ENCODE measurements around the gene NCAPG.

NCAPG gene

GRCh38 chr4:17876943-17877342 is 66.2 kb downstream of the NCAPG start:
- Histone ChIP-seq H3K4me1 (ENCODE audit: control insufficient read depth, low read length) (no peaks in the 10 kb centered on the region), H3K27ac (ENCODE audit: low read depth, low read length) (no peak overlapping the region), H3K4me3 (ENCODE audit: low read length) (no peak overlapping the region), H3K4me2 (ENCODE audit: low read length) (no peak overlapping the region), H3F3A (ENCODE audit: control insufficient read depth, insufficient read depth) (no peaks in the 10 kb centered on the region), H3K79me2 (ENCODE audit: control insufficient read depth, low read length) (no peaks in the 10 kb centered on the region), H3K9me2 (replicated peaks; ENCODE audit: control insufficient read depth, low read length) (no peaks in the 10 kb centered on the region), H3K9me3 (ENCODE audit: control insufficient read depth, insufficient read depth, low read length) (no peaks in the 10 kb centered on the region), H3K36me3 (ENCODE audit: control insufficient read depth, low read length) (no peaks in the 10 kb centered on the region), H4K20me1 (ENCODE audit: control insufficient read depth, insufficient read depth, low read depth, low read length) (no peaks in the 10 kb centered on the region), H3K27me3 (ENCODE audit: control insufficient read depth, low read length) (no peaks in the 10 kb centered on the region)
- TF ChIP-seq EZH2phosphoT487 (IDR thresholded peaks at IDR 0.05; ENCODE audit: borderline replicate concordance, low read length) (no peak), CTCF (IDR thresholded peaks at IDR 0.05; ENCODE audit: low read depth, low read length, poor library complexity, severe bottlenecking) (no peak)

- no peaks in the 10 kb centered on the region for H3K4me1 ChIP-seq (ENCODE audit: control insufficient read depth, low read length)
- H3K9me2 ChIP-seq (replicated peaks; ENCODE audit: control insufficient read depth, low read length), result no peaks in the 10 kb centered on the region
- H3K27ac ChIP-seq (ENCODE audit: low read depth, low read length), result no peak overlapping the region
- 0 out of 2 replicates have a peak, but pooled peaks cover 2% of the 10 kb centered on the region for H3K36me3 ChIP-seq (ENCODE audit: control insufficient read depth, low read length)
- H3F3A ChIP-seq (ENCODE audit: control insufficient read depth, insufficient read depth), result no peaks in the 10 kb centered on the region
- no peak overlapping the region for H3K4me2 ChIP-seq (ENCODE audit: low read length)
- no peaks in the 10 kb centered on the region for H4K20me1 ChIP-seq (ENCODE audit: control insufficient read depth, insufficient read depth, low read depth, low read length)
- TF ChIP-seq CTCF (IDR thresholded peaks at IDR 0.05; ENCODE audit: low read depth, low read length, poor library complexity, severe bottlenecking), result no peak
- no peak for TF ChIP-seq EZH2phosphoT487 (IDR thresholded peaks at IDR 0.05; ENCODE audit: borderline replicate concordance, low read length)
- no peak overlapping the region for H3K4me3 ChIP-seq (ENCODE audit: low read length)
- no peaks in the 10 kb centered on the region for H3K9me3 ChIP-seq (ENCODE audit: control insufficient read depth, insufficient read depth, low read length)
- H3K79me2 ChIP-seq (ENCODE audit: control insufficient read depth, low read length), result no peaks in the 10 kb centered on the region
- no peaks in the 10 kb centered on the region for H3K27me3 ChIP-seq (ENCODE audit: control insufficient read depth, low read length)
Measured at GRCh38 chr4:17877661-17878060, 66.9 kb downstream of the NCAPG start.

GRCh38 chr4:17884063-17884462 is 73.3 kb downstream of the NCAPG start:
- Histone ChIP-seq H3K27me3 (ENCODE audit: control insufficient read depth, low read length) (no peaks in the 10 kb centered on the region), H4K20me1 (ENCODE audit: control insufficient read depth, insufficient read depth, low read depth, low read length) (no peaks in the 10 kb centered on the region), H3K9me2 (replicated peaks; ENCODE audit: control insufficient read depth, low read length) (no peaks in the 10 kb centered on the region), H3F3A (ENCODE audit: control insufficient read depth, insufficient read depth) (no peaks in the 10 kb centered on the region), H3K9me3 (ENCODE audit: control insufficient read depth, insufficient read depth, low read length) (no peaks in the 10 kb centered on the region), H3K27ac (ENCODE audit: low read depth, low read length) (no peak overlapping the region), H3K4me2 (ENCODE audit: low read length) (no peak overlapping the region), H3K4me1 (ENCODE audit: control insufficient read depth, low read length) (no peaks in the 10 kb centered on the region), H3K79me2 (ENCODE audit: control insufficient read depth, low read length) (no peaks in the 10 kb centered on the region), H3K4me3 (ENCODE audit: low read length) (no peak overlapping the region), H3K36me3 (ENCODE audit: control insufficient read depth, low read length) (peaks cover 17% of the 10 kb centered on the region; the same call in 1 of the 2 replicates)
- TF ChIP-seq EZH2phosphoT487 (IDR thresholded peaks at IDR 0.05; ENCODE audit: borderline replicate concordance, low read length) (no peak), CTCF (IDR thresholded peaks at IDR 0.05; ENCODE audit: low read depth, low read length, poor library complexity, severe bottlenecking) (no peak)
